NCI-H187 (cell line): ENCODE measurements around the gene BLOC1S2.
"Not testable (repeated sequence)": the region's sequence is repeated elsewhere in the genome, so short reads cannot be mapped to it uniquely, and the experiment has no call there.

ENCODE experiments used
- DNase-seq, 2 experiments: peaks; one replicate each; lab custom pipeline; 2025; lab: John Stamatoyannopoulos, UW

BLOC1S2 gene

GRCh38 chr10:100286051-100287033, at the start of gene BLOC1S2:
TSS of gene BLOC1S2 (minus strand) at chr10:100286680. CDS start at chr10:100286659, 21 bp downstream.
- DNase-seq: peak; percentile 7 to 65

DNA sequence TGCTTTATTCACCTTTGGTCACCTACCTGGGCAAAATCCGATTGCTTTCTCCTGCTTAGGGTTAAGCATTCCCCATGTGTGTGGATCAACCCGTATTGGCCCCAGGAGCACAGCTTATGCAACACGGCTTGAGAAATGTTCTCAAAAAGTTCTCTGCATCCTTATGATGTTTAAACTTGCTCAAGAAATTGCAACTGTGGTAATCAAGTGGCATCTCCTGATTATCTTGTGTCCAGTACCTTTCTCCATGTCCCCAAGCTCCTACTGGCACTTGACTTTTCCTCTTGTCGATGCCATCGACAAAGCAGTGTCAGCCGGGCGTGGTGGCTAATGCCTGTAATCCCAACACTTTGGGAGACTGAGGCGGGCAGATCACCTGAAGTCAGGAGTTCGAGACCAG, 48.3 kb upstream of the BLOC1S2 start:
- no peak for DNase-seq

- no peak for DNase-seq
These were observed 47.4 kb upstream of the BLOC1S2 start for GRCh38 chr10:100333661-100334440.

GRCh38 chr10:100333106-100333505, 46.6 kb upstream of the BLOC1S2 start:
- no peak for DNase-seq

DNA sequence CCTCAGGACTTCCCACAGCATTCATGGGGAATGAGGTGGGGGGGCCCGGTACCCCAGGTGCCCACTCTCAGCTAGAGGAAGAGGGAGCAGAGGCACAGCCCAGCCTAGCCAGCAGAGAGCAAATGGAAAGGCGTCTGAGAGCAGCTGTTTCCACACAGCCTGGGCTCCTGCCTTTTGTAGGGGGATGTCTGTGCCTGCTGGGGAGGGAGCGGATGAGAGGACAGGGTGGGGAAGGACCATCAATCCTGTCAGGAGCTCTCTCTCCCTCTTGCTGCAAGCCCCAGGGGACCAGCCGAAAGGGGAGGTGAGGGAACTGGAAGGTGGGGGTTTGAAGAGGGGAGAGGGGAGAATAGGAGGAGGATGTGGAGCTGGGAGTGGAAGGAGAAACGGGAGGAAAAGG, 43.6 kb upstream of the BLOC1S2 start, which contains the start of gene PKD2L1:
Gene PKD2L1 (minus strand): TSS at position 150 of the 400 bp plus-strand sequence. CDS start 125 bp downstream, at position 25.
- DNase-seq: no peak

GRCh38 chr10:100328198-100328597, 41.7 kb upstream of the BLOC1S2 start:
- DNase-seq: no peak

- no peak for DNase-seq
These were observed 41.2 kb upstream of the BLOC1S2 start for GRCh38 chr10:100327718-100328009.

DNA sequence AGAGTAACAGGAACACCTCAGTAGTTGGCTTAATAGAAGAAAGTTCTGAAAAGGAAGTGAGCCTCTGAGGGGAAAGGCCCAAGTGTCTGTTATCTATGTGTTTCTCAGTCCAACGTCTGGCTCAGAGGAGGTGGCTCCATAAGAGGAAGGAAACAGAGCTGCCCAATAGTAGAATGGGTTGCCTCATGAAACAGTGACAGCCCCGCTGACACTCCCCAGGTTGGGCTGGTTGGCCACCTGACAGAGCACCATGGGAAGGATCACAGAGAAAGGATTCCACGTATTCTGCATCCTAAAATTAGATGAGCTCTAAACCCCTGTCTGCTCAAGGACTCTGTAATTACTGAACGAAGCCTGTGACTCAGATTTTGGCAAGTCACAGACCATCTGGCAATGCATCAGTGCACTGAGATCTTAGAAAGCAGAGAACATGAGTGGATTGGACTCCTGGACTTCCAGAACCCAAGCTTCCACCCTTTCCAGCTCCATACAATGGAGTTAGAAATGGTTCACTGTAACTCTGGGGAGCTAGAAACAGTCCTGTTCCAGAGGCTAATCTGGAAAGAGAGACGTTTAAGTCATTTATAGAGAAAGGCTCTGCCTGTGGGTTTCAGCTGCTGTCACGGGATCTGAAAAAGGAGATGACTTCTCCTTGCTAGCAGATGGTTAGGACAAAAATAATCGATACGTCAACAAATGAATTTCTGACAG, 40.7 kb upstream of the BLOC1S2 start:
- no peak for DNase-seq

- no peak for DNase-seq
These were observed 38.7 kb upstream of the BLOC1S2 start for GRCh38 chr10:100325158-100325557.

- no peak for DNase-seq
These were observed 33.4 kb upstream of the BLOC1S2 start for GRCh38 chr10:100319707-100320402.

GRCh38 chr10:100318207-100318606, 31.7 kb upstream of the BLOC1S2 start:
- DNase-seq: no peak

GRCh38 chr10:100315615-100316014, 29.1 kb upstream of the BLOC1S2 start:
- no peak for DNase-seq

- DNase-seq: no peak
These were observed 24.8 kb upstream of the BLOC1S2 start for GRCh38 chr10:100311298-100311697.

DNA sequence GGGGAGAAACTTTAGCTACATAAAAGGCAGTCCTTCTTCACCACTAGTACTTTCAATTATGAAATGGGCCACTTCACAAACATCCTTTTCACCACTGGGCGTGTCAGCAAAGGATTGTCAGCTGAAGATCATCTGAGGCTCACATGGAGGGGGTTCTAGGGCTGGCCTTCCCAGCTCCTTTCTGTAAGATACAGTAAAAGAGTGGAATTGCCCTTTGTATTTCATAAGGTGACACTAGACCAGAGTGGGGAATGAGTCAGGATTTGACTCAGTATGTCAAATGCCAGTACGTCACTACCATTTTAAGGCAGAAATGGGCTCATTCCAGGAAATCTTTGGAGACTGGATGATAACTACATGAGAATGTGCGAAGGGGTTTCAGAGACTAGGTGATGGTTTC, 21.2 kb upstream of the BLOC1S2 start:
- DNase-seq: no peak

GRCh38 chr10:100306861-100307260, 20.4 kb upstream of the BLOC1S2 start:
- no peak for DNase-seq

- DNase-seq: no peak
These were observed 17.9 kb upstream of the BLOC1S2 start for GRCh38 chr10:100304414-100304813.

GRCh38 chr10:100303724-100304319, 17.3 kb upstream of the BLOC1S2 start:
- no peak for DNase-seq

DNA sequence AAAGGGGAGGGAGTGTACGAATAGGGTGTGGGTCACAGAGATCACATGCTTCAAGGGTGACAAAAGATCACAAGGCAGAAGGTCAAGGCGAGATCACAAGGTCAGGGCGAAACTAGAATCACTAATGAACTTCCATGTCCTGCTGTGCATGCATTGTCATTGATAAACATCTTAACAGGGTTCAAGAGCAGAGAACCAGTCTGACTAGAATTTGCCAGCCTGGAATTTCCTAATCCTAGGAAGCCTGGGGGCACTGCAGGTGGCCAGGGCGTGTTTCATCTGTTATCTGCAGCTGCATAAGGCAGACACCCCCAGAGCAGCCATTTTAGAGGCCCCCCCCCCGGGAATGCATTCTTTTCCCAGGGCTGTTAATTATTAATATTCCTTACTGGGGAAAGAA, 14.6 kb upstream of the BLOC1S2 start:
- DNase-seq: not testable (repeated sequence)

DNA sequence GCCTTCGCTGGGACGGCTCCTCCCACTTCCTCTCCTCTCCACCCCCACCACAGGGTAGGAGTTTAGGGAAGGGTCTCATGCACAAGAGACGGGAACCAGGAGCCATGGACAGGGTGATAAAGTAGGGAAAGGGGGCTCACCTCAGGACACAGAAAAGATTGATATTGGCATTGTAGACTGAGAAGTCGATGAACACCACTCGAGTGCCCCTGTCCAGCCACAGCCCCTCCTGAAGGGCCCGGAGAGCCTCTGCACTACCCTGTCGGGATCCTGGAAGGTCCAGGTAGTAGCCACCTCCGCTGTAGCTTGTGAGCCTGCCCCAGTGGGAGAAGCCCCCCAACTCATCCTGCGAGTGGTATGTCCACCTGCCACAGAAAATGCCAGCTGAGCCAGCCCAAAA, 10.8 kb upstream of the BLOC1S2 start:
- no peak for DNase-seq

DNA sequence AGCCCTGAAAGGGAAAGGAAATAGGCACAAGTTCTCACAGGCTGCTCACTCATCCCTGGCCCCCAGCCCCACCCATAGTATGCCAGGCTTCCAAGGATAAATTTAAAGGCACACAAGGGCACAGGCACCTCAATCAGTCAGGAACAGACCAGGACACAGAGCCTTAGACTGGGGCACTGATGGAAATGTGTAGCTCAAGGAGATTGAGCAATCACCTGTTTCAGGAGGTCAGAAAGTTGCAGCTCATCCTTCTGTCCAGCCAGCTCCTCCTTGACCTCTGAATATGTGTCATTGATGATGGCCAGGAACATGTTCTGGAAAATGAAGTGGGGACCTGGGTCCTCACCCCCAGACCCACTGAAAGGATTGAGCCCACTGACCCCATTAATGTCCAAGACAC, 6.6 kb upstream of the BLOC1S2 start:
- no peak for DNase-seq

DNA sequence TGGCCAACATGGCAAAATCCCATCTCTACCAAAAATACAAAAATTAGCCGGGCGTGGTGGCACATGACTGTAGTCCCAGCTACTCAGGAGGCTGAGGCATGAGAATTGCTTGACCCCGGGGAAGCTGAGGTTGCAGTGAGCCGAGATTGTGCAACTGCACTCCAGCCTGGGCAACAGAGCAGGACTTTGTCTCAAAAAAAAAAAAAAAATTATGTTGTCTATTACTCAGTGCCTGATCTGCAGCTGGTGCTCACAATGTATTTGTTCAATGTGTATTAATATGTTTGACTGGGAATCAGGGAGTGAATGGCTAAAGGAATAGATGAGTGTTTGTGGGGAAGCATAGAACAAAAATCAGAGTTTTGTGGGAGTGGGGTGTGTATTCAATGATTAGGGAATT, 5.8 kb upstream of the BLOC1S2 start:
- not testable (repeated sequence) for DNase-seq
